T-helper 2 cell treated with Interferon-gamma antibody and Interleukin-4, amounts not matched to agents 100 ng/mL and 5 ng/mL, for 36 hours (primary cell): Measurements from ENCODE around the gene DLX1. TPM values are rescaled to one million over a fixed set of nuclear protein-coding genes. Genes with fewer than 3 reads are reported as not detected.
"Not testable (repeated sequence)": the region's sequence is repeated elsewhere in the genome, so short reads cannot be mapped to it uniquely, and the experiment has no call there.

Experiments used
- intact Hi-C: fragments of 100-400 bp; cut with micrococcal nuclease; formaldehyde crosslinking; loops from one replicate; pipeline ENCODE4 v1.15.1; 2023
- total RNA-seq: library from RNA; stranded (reverse); gene quantifications from 2 replicates; pipeline ENCODE4 v1.2.3, GENCODE V29; 2022

The DLX1 gene
- not detected in 2 replicates for total RNA-seq

GRCh38 chr2:172085460-172086159 lies at the start of gene DLX1:
DLX1 (plus strand) TSS chr2:172085507; CDS start chr2:172085678, 171 bp downstream.
- intact Hi-C loops: loop anchor here (1.0 to 5.0 kb wide), 2 partner anchors 13 to 1368 kb away; partner anchors contain the start of gene SP5

GRCh38 chr2:172038121-172038520 lies 47.2 kb upstream of the DLX1 start:
- intact Hi-C loops: no loop called here

GRCh38 chr2:172038604-172039003 lies 46.7 kb upstream of the DLX1 start:
- intact Hi-C loops: no loop called here

GRCh38 chr2:172039011-172039704 lies 46.1 kb upstream of the DLX1 start:
- intact Hi-C loops: no loop called here

- intact Hi-C loops: no loop called here
Measured at GRCh38 chr2:172040311-172040710, 45.0 kb upstream of the DLX1 start.

- intact Hi-C loops: no loop called here
Measured at GRCh38 chr2:172046080-172046678, 39.1 kb upstream of the DLX1 start.

- intact Hi-C loops: no loop called here
Measured at GRCh38 chr2:172046866-172047565, 38.3 kb upstream of the DLX1 start.

- intact Hi-C loops: no loop called here
Measured at GRCh38 chr2:172047566-172048507, 37.5 kb upstream of the DLX1 start.

GRCh38 chr2:172048508-172049503 lies 36.5 kb upstream of the DLX1 start:
- intact Hi-C loops: no loop called here

GRCh38 chr2:172049567-172050120 lies 35.7 kb upstream of the DLX1 start:
- intact Hi-C loops: no loop called here

- intact Hi-C loops: no loop called here
Measured at GRCh38 chr2:172050479-172051125, 34.7 kb upstream of the DLX1 start.

GRCh38 chr2:172052000-172052983 lies 33.0 kb upstream of the DLX1 start:
- intact Hi-C loops: no loop called here

- intact Hi-C loops: no loop called here
Measured at GRCh38 chr2:172053486-172053885, 31.8 kb upstream of the DLX1 start.

GRCh38 chr2:172056293-172056692 lies 29.0 kb upstream of the DLX1 start:
- intact Hi-C loops: no loop called here

- intact Hi-C loops: no loop called here
Measured at GRCh38 chr2:172058660-172059059, 26.6 kb upstream of the DLX1 start.

GRCh38 chr2:172060118-172060517 lies 25.2 kb upstream of the DLX1 start:
- intact Hi-C loops: not testable (repeated sequence)

GRCh38 chr2:172062402-172063004 lies 22.8 kb upstream of the DLX1 start:
- intact Hi-C loops: no loop called here
